ENCODE data around the gene HS3ST6.

Gene HS3ST6

DNA sequence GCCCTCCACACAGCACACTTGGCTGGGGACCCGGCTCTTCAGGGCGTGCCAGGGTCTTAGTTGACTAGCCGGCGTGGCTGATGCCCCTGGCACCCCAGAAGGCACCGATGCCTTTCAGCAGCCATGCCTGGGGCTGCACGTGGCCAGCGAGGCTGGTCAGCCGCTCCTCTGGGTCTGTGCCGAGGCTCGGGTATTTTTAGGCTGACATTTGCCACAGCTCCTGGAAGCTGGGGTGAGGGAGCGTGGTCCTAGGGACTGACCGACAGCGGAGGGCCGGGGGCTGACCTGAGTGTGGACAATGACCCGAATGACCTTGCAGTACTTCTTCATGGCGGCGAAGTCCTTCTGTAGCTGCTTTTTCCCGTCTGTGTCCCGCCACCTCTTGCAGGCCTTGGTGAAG, 32.3 kb upstream of the HS3ST6 start:
- Histone ChIP-seq H3K4me1 (ENCODE audit: control insufficient read depth, insufficient read depth, low read depth, low read length) (peaks cover 7% of the 10 kb centered on the region), H4K91ac (ENCODE audit: low read length) (no peak overlapping the region), H3K4ac (ENCODE audit: low read depth in 1 of 2, low read length in 2 of 2) (no peak overlapping the region), H3K27me3 (ENCODE audit: control insufficient read depth in 1 of 2, insufficient read depth in 1 of 2, low read length in 2 of 2) (peaks cover 0 to 3% of the 10 kb centered on the region in 2 experiments), H2AFZ (ENCODE audit: low read depth, low read length) (peak overlapping the region; percentile 36), H4K8ac (ENCODE audit: low read length) (no peak overlapping the region), H3K9ac (ENCODE audit: low read length) (no peak overlapping the region), H3K18ac (ENCODE audit: low read depth in 1 of 2, low read length in 2 of 2) (no peak overlapping the region), H3K79me1 (replicated peaks; ENCODE audit: low read length, poor library complexity, severe bottlenecking) (no peaks in the 10 kb centered on the region), H2AK5ac (ENCODE audit: low read length, severe bottlenecking) (no peak overlapping the region), H3K4me2 (ENCODE audit: low read length, poor library complexity, severe bottlenecking) (no peak overlapping the region), H2BK5ac (ENCODE audit: low read depth, low read length, poor library complexity, severe bottlenecking) (no peak overlapping the region), H3K36me3 (ENCODE audit: control insufficient read depth in 1 of 2, insufficient read depth in 2 of 2, low read depth in 1 of 2, low read length in 2 of 2) (no peaks in the 10 kb centered on the region), H3K4me3 (ENCODE audit: insufficient read depth in 1 of 2, low read depth in 1 of 2, low read length in 2 of 2) (no peak overlapping the region), H3K14ac (ENCODE audit: low read length in 2 of 2) (no peak overlapping the region), H3K23ac (ENCODE audit: low read length in 2 of 2) (no peak overlapping the region), H2BK12ac (ENCODE audit: low read length in 2 of 2) (no peak overlapping the region), H3K9me3 (ENCODE audit: control insufficient read depth, low read length) (no peaks in the 10 kb centered on the region), H2BK120ac (ENCODE audit: low read depth, low read length) (no peak overlapping the region), H3K27ac (ENCODE audit: low read length, poor library complexity, severe bottlenecking) (no peak overlapping the region), H2BK15ac (ENCODE audit: low read depth, poor library complexity, severe bottlenecking) (no peak overlapping the region)
- WGBS, result 88% methylated on average over 19 of the region's 19 CpGs
- DNase-seq, result no peak

DNA sequence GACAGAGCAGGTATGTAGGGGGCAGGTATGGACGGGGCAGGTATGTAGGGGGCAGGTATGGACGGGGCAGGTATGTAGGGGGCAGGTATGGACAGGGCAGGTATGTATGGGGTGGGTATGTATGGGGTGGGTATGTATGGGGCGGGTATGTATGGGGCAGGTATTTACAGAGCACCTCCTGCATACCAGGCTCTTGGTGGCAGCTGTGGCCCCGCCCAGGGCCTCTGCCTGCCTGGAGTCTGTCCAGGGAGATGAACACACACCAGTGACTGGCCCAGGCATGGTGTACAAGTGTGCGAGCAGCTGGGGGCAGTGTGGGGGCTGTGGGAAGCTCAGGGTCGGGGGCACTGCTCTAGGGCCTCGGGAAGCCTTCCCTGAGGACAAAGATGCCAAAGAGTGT, 31.8 kb upstream of the HS3ST6 start:
- WGBS, result 87% methylated on average over 7 of the region's 7 CpGs

DNA sequence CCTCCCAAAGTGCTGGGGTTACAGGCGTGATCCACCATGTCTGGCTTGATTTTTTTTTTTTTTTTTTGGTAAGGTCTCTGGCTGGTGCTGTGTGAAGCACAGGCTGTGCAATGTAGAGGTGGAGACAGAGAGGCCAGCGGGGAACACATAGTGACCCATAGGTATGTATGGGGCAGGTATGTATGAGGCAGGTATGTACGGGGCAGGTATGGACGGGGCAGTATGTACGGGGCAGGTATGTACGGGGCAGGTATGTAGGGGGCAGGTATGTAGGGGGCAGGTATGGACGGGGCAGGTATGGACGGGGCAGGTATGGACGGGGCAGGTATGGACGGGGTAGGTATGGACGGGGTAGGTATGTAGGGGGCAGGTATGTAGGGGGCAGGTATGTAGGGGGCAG, 31.3 kb upstream of the HS3ST6 start:
- H2BK15ac ChIP-seq (ENCODE audit: low read depth, poor library complexity, severe bottlenecking), result no peak overlapping the region
- no peaks in the 10 kb centered on the region for H3K79me1 ChIP-seq (replicated peaks; ENCODE audit: low read length, poor library complexity, severe bottlenecking)
- no peak overlapping the region for H3K4me2 ChIP-seq (ENCODE audit: low read length, poor library complexity, severe bottlenecking)
- H3K36me3 ChIP-seq (ENCODE audit: control insufficient read depth in 1 of 2, insufficient read depth in 2 of 2, low read depth in 1 of 2, low read length in 2 of 2), result no peaks in the 10 kb centered on the region
- H2BK12ac ChIP-seq (ENCODE audit: low read length in 2 of 2), result no peak overlapping the region
- no peak overlapping the region for H3K18ac ChIP-seq (ENCODE audit: low read depth in 1 of 2, low read length in 2 of 2)
- no peak overlapping the region for H3K4me3 ChIP-seq (ENCODE audit: insufficient read depth in 1 of 2, low read depth in 1 of 2, low read length in 2 of 2)
- H3K4me1 ChIP-seq (ENCODE audit: control insufficient read depth, insufficient read depth, low read depth, low read length), result peaks cover 7% of the 10 kb centered on the region
- H4K91ac ChIP-seq (ENCODE audit: low read length), result no peak overlapping the region
- no peak overlapping the region for H2BK5ac ChIP-seq (ENCODE audit: low read depth, low read length, poor library complexity, severe bottlenecking)
- no peak overlapping the region for H3K27ac ChIP-seq (ENCODE audit: low read length, poor library complexity, severe bottlenecking)
- no peaks in the 10 kb centered on the region for H3K9me3 ChIP-seq (ENCODE audit: control insufficient read depth, low read length)
- peaks cover 0 to 3% of the 10 kb centered on the region in 2 experiments for H3K27me3 ChIP-seq (ENCODE audit: control insufficient read depth in 1 of 2, insufficient read depth in 1 of 2, low read length in 2 of 2)
- no peak overlapping the region for H3K14ac ChIP-seq (ENCODE audit: low read length in 2 of 2)
- H2AK5ac ChIP-seq (ENCODE audit: low read length, severe bottlenecking), result no peak overlapping the region
- WGBS, result 91% methylated on average over 11 of the region's 11 CpGs
- no peak overlapping the region for H3K9ac ChIP-seq (ENCODE audit: low read length)
- no peak overlapping the region for H3K23ac ChIP-seq (ENCODE audit: low read length in 2 of 2)
- H4K8ac ChIP-seq (ENCODE audit: low read length), result no peak overlapping the region
- no peak overlapping the region for H2BK120ac ChIP-seq (ENCODE audit: low read depth, low read length)
- no peak for DNase-seq
- H3K4ac ChIP-seq (ENCODE audit: low read depth in 1 of 2, low read length in 2 of 2), result no peak overlapping the region
- no peak overlapping the region for H2AFZ ChIP-seq (ENCODE audit: low read depth, low read length)

More for the DNA sequence above, 31.8 kb upstream of the HS3ST6 start:
- Histone ChIP-seq H2BK15ac (ENCODE audit: low read depth, poor library complexity, severe bottlenecking) (no peak overlapping the region), H3K18ac (ENCODE audit: low read depth in 1 of 2, low read length in 2 of 2) (no peak overlapping the region), H3K23ac (ENCODE audit: low read length in 2 of 2) (no peak overlapping the region), H3K4me3 (ENCODE audit: insufficient read depth in 1 of 2, low read depth in 1 of 2, low read length in 2 of 2) (no peak overlapping the region), H2AK5ac (ENCODE audit: low read length, severe bottlenecking) (no peak overlapping the region), H3K36me3 (ENCODE audit: control insufficient read depth in 1 of 2, insufficient read depth in 2 of 2, low read depth in 1 of 2, low read length in 2 of 2) (no peaks in the 10 kb centered on the region), H3K9ac (ENCODE audit: low read length) (no peak overlapping the region), H3K14ac (ENCODE audit: low read length in 2 of 2) (no peak overlapping the region), H3K27ac (ENCODE audit: low read length, poor library complexity, severe bottlenecking) (no peak overlapping the region), H3K4me1 (ENCODE audit: control insufficient read depth, insufficient read depth, low read depth, low read length) (peaks cover 7% of the 10 kb centered on the region), H2BK12ac (ENCODE audit: low read length in 2 of 2) (no peak overlapping the region), H2BK120ac (ENCODE audit: low read depth, low read length) (no peak overlapping the region), H2BK5ac (ENCODE audit: low read depth, low read length, poor library complexity, severe bottlenecking) (no peak overlapping the region), H2AFZ (ENCODE audit: low read depth, low read length) (peak overlapping the region; percentile 36), H3K27me3 (ENCODE audit: control insufficient read depth in 1 of 2, insufficient read depth in 1 of 2, low read length in 2 of 2) (peaks cover 0 to 3% of the 10 kb centered on the region in 2 experiments), H3K79me1 (replicated peaks; ENCODE audit: low read length, poor library complexity, severe bottlenecking) (no peaks in the 10 kb centered on the region), H3K9me3 (ENCODE audit: control insufficient read depth, low read length) (no peaks in the 10 kb centered on the region), H4K91ac (ENCODE audit: low read length) (no peak overlapping the region), H3K4me2 (ENCODE audit: low read length, poor library complexity, severe bottlenecking) (no peak overlapping the region), H4K8ac (ENCODE audit: low read length) (no peak overlapping the region), H3K4ac (ENCODE audit: low read depth in 1 of 2, low read length in 2 of 2) (no peak overlapping the region)
- DNase-seq, result no peak

GRCh38 chr16:1947369-1947670, 29.1 kb upstream of the HS3ST6 start:
- H3K27ac ChIP-seq (ENCODE audit: low read length, poor library complexity, severe bottlenecking), result no peak overlapping the region
- no peak overlapping the region for H3K23ac ChIP-seq (ENCODE audit: low read length in 2 of 2)
- H4K91ac ChIP-seq (ENCODE audit: low read length), result no peak overlapping the region
- peaks cover 5% of the 10 kb centered on the region for H3K79me1 ChIP-seq (replicated peaks; ENCODE audit: low read length, poor library complexity, severe bottlenecking)
- H3K27me3 ChIP-seq (ENCODE audit: control insufficient read depth in 1 of 2, insufficient read depth in 1 of 2, low read length in 2 of 2), result no peaks in the 10 kb centered on the region
- H3K4ac ChIP-seq (ENCODE audit: low read depth in 1 of 2, low read length in 2 of 2), result no peak overlapping the region
- H3K9ac ChIP-seq (ENCODE audit: low read length), result no peak overlapping the region
- no peak overlapping the region for H3K14ac ChIP-seq (ENCODE audit: low read length in 2 of 2)
- no peak overlapping the region for H2BK12ac ChIP-seq (ENCODE audit: low read length in 2 of 2)
- DNase-seq, result no peak
- no peak overlapping the region for H4K8ac ChIP-seq (ENCODE audit: low read length)
- H3K18ac ChIP-seq (ENCODE audit: low read depth in 1 of 2, low read length in 2 of 2), result no peak overlapping the region
- no peak overlapping the region for H3K4me3 ChIP-seq (ENCODE audit: insufficient read depth in 1 of 2, low read depth in 1 of 2, low read length in 2 of 2)
- H2BK120ac ChIP-seq (ENCODE audit: low read depth, low read length), result no peak overlapping the region
- H2BK5ac ChIP-seq (ENCODE audit: low read depth, low read length, poor library complexity, severe bottlenecking), result no peak overlapping the region
- no peaks in the 10 kb centered on the region for H3K9me3 ChIP-seq (ENCODE audit: control insufficient read depth, low read length)
- no peak overlapping the region for H2AK5ac ChIP-seq (ENCODE audit: low read length, severe bottlenecking)
- H2AFZ ChIP-seq (ENCODE audit: low read depth, low read length), result no peak overlapping the region
- H3K36me3 ChIP-seq (ENCODE audit: control insufficient read depth in 1 of 2, insufficient read depth in 2 of 2, low read depth in 1 of 2, low read length in 2 of 2), result no peaks in the 10 kb centered on the region
- H2BK15ac ChIP-seq (ENCODE audit: low read depth, poor library complexity, severe bottlenecking), result no peak overlapping the region
- no peak overlapping the region for H3K4me2 ChIP-seq (ENCODE audit: low read length, poor library complexity, severe bottlenecking)
- H3K4me1 ChIP-seq (ENCODE audit: control insufficient read depth, insufficient read depth, low read depth, low read length), result peaks cover 10% of the 10 kb centered on the region
- 85% methylated on average over 9 of the region's 9 CpGs for WGBS
